Activated CD4-positive, CD25-positive, alpha-beta regulatory T cell treated with anti-CD3 and anti-CD28 coated beads, Interleukin-2, amount 50 U/mL, for 24 hours (primary cell): ENCODE results near the gene ZNF593.

Experiments used
- ATAC-seq, 2 donors: fragments of 150-1000 bp; cut with Tn5 transposase; one replicate each; pipeline ENCODE4 v1.10.0; 2021; ENCODE audit warnings: mild to moderate bottlenecking in 1 of 2, moderate library complexity in 1 of 2

The ZNF593 gene

DNA sequence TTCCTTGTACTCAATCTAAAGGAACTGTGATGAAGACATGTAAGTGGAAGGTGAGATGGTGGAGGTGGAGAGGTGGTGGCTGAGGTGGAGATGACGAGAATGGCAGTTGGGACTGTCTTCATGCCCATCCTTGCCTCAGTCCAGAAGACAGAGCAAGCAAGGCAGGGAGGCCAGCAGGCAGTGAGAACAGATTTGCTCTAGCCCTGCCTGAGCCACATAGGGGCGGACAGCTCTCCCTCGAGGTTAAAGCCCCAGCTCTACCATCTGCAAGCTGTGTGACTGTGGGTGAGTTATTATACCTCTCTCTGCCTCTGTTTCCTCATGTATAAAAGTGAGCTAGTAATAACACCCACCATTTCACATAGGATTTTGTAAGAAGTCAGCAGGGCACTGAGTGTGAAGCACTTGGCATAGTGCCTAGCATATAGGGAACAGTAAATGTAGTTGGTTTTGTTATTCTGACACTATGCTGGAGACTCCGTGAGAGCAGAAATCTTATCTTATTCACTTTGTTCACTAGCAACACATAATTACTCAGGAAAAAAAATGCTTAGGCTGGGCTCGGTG is 15.7 kb upstream of the ZNF593 start:
- ATAC-seq, result no peak

- no peak for ATAC-seq
These were observed 15.0 kb upstream of the ZNF593 start for GRCh38 chr1:26154750-26155149.

DNA sequence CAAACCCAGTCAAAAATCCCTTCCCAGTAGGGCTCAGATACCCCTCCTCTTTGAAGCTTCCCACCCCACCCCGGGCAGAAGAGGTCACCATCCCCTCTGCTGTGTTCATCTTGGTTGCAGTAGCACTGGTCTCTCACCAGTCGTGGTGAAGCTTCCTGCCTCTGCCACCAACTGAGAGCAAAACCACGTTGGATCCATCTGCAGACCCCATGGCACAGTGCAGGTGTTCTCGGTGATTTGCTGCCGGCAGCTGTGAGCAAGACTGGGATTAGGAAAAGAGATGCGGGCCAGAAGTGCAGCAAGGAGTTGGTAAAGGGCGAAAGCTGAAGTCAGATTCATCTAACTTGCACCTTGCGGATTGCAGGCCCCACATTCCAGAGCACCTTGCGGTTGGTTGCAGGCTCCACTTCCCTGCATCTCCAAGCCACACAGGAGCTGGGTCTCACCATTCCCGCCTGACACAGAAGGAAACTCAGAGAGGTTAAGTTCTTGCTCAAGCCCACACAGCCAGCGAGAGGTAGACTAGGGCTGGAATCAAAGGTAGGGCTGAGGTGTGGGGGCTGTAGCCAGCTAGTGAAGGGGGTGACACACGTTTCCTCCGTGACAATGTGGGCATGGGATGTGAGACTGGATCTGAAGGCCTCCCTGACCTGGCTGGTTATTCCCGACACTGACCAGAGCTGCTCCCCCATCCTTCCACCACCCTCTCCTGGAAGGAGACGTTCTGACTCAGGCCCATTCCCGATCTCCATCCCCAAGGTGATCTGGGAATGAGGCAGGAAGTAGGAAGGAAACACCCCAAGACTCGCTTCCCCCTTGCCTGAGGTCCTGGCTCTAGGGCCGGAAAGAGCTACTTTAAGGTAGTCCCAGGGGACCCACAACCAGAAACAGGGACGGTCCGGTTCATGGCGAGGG is 14.1 kb upstream of the ZNF593 start:
- no peak for ATAC-seq

DNA sequence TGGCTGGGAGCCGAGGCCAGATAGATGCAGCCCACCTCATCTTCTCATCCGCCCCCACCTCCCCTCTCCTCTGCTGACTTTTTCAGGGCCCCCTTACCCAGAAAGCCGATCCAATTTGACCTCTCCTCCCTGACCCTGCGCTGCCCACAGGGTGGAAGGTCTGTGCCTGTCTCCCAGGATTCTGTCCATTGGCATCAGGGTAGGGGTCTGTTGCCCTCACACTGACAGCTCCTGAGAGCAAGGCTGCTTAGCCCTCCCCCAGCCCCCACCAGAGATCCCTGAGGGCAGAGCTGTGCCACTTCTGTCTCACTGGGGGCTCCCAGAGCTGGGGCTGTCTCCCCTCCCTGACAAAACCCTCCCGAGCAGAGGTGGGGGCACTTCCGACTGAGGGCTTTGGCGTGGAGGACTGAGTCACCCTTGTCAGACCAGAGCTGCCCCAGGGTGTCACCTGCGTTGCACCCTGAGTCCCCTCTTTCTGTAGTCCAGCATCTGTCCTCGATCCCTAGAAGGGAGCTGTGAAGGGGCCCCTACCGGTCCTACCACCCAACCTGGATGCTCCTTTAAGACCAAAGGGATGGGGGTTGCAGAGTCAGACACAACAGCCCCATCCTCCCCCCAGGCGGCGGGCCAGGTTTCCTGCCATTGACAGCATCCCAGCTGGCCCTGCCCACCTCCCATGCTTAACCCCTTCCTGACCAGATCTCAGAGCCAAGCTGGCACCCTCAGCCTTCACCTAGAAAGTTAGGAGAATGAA is 13.2 kb upstream of the ZNF593 start:
- no peak for ATAC-seq

- ATAC-seq, result no peak
These were observed 11.3 kb upstream of the ZNF593 start for GRCh38 chr1:26158271-26158907.

DNA sequence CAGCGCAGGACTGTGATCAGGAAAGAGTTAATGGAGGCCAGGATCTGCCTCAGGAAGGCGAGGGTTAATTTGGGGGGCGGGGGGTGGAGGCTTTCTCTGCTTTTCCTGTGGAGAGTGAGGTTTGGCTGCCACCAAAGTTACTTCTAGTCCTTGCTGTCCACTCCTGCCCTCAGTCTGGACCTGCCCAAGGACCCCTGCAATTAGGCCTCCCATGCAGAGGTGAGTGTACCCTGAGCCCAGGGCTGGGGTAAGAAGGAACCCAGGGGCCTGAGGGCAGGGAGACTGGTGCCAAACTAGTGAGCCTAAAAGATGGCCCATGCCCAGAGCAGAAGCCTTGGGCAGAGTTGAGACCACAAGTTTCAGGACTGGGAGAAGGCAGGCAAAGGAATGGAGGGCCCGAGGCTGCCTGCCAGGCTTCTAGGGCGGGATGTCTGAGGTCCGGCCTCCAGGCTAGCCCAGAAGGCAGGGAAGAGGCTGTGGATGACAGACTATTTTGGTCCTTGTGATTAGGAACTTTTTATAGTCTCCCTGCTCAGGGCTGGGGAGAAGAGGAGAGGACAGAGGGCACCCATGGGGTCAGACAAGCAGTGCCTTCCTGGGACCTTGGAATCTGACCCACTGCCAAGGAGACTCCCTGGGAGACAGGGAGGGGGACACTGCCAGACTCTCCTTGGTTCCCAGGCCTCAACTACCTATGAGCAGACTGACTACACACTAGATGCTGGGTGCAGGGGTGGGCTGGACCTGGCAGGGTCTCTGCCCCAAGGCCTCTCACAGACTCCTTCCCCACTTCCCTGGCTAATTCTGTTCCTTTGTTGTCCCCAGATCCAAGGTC is 10.6 kb upstream of the ZNF593 start, which contains the start of gene FAM110D:
Gene FAM110D (plus strand): TSS at position 172 of the 835 bp plus-strand sequence. CDS start 2,213 bp downstream, outside the sequence.
- ATAC-seq, result no peak

- ATAC-seq, result no peak
These were observed 10.0 kb upstream of the ZNF593 start for GRCh38 chr1:26159743-26160039.

DNA sequence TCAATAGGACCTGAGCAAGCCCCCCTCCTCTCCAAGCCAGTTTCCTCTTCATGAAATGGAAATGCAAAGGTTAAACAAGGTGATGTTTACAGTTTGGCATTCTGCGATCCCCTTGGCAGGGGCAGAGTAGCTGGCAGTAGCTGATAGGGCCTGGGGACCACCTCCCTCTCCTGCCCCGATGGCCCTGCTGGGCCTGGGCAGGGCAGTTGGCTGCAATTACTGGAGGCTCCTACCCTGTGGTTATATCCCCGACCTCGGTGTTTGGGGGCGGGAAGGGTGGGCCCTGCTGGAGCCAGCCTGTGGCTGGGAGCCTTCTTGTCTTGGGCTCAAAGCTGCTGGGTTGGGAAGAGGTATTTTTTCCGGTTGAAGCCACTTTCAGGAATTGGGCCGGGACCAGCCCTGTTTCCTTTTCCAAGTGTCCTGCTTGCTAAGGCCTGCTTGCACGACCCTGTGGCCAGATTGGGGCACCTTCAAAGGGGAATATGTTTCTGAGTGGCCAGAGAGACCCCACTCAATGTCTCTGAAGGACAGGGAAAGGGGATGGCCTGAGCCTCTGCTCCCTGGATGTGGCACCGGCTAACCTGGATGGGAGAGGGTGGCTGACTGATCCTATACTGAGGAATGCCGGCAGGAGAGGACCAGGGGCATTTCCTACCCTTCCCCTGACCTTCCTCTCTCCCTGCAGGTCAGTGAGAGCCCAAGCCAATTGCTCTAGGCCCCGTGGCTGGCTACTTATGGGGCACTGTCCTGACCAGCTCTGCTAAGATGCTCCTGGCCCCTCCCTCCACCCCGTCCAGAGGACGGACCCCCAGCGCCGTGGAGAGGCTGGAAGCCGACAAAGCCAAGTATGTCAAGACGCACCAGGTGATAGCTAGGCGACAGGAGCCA is 8.9 kb upstream of the ZNF593 start:
- ATAC-seq, result no peak

GRCh38 chr1:26161415-26162219 is 8.1 kb upstream of the ZNF593 start:
- ATAC-seq, result peak; percentile 52 to 57

DNA sequence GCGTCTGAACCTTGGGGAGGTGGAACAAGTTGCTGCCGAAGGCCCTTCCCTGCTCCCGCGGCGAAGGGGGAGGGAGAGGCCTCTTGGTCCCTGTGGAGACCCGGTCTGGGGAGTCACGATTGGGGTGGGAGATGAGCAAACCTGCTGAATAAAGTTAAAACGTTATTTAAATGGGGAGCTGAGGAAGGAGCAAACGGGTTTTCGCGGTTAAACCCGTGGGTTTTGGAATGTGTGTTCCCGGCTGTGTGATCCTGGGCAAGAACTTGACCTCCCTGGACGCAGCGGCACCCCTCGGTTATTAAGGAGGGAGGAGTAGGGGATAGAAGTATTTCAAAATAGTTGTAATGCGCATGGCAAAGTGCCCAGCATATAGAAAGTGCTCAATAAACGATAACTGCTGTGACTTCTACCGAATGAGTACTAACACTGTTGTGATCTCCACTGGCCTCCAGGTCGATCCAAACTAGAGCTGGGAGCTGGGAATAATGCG is 7.4 kb upstream of the ZNF593 start:
- ATAC-seq, result no peak

DNA sequence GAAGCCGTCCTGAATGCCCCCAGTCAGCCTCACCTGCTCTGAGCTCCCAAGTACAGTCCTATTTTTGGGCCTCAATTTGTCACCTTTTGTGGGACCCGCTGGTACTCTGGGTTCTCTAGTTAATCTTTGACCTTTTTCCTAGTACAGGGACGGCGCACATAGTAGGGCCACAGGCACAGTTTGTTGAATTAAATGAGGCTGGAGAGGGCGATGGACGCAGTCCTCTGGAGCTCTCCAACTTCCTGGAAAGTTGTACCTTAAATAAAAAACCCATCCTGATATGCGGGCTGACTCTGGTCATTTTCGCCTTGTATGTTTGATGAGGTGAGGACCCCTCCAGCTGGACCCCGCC is 6.0 kb upstream of the ZNF593 start:
- ATAC-seq, result no peak

DNA sequence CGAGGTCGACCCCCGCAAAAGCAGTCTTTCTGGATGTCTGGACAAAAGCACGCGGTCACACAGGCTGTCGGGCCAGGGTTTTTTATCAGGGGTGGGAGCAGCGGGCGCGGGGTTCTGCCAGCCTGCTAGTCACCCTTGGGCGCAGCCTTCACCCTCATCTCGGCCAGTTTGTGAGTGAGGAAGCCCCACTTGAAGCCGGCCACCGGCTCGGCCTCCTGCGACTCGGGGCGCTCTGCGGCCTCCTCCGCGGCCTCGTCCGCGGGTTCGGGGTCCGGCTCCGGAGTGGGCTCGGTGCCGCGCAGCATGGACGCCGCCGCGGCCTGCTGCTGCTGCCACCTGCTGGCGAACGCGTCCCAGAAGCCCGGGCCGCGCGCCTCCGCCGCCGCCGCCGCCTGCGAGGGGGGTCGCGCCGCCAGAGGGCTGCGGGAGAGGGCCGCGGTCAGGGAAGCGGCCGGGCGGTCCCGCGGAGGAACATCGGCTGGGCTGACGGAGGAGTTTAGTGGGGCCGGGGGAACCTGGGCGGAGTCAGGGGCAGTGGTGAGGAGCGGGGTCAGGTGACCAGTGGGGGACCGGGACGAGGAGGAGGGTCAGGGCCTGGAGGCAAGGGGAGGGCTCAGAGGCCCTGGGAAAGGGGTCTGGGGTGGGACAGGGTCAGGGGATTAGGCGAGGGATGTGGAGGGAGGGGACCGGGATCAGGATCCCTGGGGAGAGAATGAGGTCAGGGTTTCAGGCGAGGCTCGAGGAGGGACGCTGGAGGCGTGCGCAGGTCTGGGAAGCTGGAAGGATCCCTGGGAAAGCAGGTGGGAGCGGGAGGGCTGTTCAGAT is 5.5 kb upstream of the ZNF593 start:
- ATAC-seq, result peak; percentile 66 to 69

GRCh38 chr1:26164861-26165842 is 4.6 kb upstream of the ZNF593 start:
- ATAC-seq, result no peak

DNA sequence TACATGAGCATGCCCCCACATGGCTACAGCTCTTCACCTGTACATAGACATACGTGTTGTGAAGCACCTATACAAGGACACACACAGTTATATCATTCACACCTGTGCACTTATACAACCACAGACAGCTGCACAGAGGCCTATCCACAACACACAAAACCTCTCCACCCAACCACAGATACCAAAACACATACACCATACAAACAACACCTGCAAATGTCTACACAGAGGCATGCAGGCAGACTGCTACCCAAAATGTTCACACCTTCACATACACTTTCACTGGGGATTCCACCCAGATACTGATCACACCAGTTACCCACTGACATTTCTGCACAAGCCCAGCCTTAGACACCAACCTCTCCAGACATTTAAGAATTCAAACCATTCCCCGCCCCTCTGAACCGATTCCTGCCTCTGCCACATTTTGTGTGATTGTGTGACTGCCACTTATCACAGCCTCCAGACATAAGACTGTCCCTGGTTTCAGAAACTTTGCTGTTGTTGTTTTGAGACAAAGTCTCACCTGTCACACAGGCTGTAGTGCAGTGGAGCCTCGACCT is 2.9 kb upstream of the ZNF593 start:
- no peak for ATAC-seq

GRCh38 chr1:26168410-26169197 is 1.1 kb upstream of the ZNF593 start, which contains the start of gene C1orf232:
Gene C1orf232 (minus strand): TSS chr1:26168963. CDS start chr1:26168499, 464 bp downstream.
- ATAC-seq, result no peak

DNA sequence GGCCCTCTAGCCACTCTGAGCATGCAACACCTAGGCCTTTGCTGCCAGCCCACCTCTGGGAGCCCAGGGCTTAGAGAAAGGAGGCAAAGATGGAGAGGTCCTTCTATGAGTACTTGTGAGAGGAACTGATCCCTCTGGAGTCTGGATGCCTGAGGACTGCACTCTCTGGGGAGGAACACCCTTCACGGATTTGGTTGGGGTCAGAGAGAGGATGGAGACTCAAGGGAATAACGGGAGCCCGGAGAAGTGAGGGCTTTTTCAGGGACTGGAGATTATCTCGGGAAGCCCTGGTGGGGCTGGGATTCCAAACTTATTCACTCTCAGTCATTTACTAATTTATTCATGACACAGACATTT is 532 bp upstream of the ZNF593 start:
- ATAC-seq, result no peak

DNA sequence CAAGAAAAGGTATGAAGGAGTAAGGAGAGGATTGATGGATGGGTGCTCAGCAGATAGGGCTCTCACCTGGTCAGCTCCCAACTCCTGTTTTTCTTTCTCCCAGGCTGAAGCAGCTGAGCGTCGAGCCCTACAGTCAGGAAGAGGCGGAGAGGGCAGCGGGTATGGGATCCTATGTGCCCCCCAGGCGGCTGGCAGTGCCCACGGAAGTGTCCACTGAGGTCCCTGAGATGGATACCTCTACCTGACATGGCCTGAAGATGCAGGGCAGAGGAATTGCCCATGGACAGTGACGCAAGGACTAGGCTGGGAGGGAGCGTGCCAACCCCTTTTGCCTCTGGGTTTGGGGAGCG is 739 bp downstream of the ZNF593 start:
- no peak for ATAC-seq
